ENCODE data around the gene PPARD.
A peak's percentile ranks its signal among the peaks of the same experiment; 100 is the strongest.
"Not testable (repeated sequence)": the region's sequence is repeated elsewhere in the genome, so short reads cannot be mapped to it uniquely, and the experiment has no call there.

PPARD gene

GRCh38 chr6:35435074-35435837 lies 92.9 kb downstream of the PPARD start:
- no peak for DNase-seq

- DNase-seq, result no peak
These were observed 93.9 kb downstream of the PPARD start for GRCh38 chr6:35436071-35436857.

GRCh38 chr6:35438378-35439065 lies 96.2 kb downstream of the PPARD start:
- DNase-seq, result not testable (repeated sequence)

GRCh38 chr6:35439308-35439707 lies 97.0 kb downstream of the PPARD start:
- no peak for DNase-seq

GRCh38 chr6:35441205-35441604 lies 98.8 kb downstream of the PPARD start:
- no peak for DNase-seq

GRCh38 chr6:35441642-35442041 lies 99.3 kb downstream of the PPARD start:
- no peak for DNase-seq

GRCh38 chr6:35442693-35443092 lies 100.3 kb downstream of the PPARD start:
- DNase-seq, result no peak

GRCh38 chr6:35443341-35444030 lies 101.1 kb downstream of the PPARD start:
- DNase-seq, result no peak

- no peak for DNase-seq
These were observed 103.3 kb downstream of the PPARD start for GRCh38 chr6:35445691-35446090.

- DNase-seq, result no peak
These were observed 105.8 kb downstream of the PPARD start for GRCh38 chr6:35448191-35448590.

GRCh38 chr6:35449287-35449881 lies 107.0 kb downstream of the PPARD start:
- peak in 18 of 56 donors; percentile 8 to 64 (median 27) for DNase-seq

GRCh38 chr6:35451354-35452182 lies 109.2 kb downstream of the PPARD start:
- peak in 2 of 56 donors; percentile 12 for DNase-seq

GRCh38 chr6:35452183-35453090 lies 110.1 kb downstream of the PPARD start, which contains the start of gene FANCE:
Gene FANCE, plus strand, starts transcription at chr6:35452338. Its CDS starts 208 bp downstream, at chr6:35452546.
- DNase-seq, result peak in 55 of 56 donors; percentile 50 to 95 (median 81)

GRCh38 chr6:35453236-35453635 lies 110.9 kb downstream of the PPARD start:
- no peak for DNase-seq

GRCh38 chr6:35454391-35455110 lies 112.2 kb downstream of the PPARD start:
- DNase-seq, result no peak

GRCh38 chr6:35457907-35458306 lies 115.5 kb downstream of the PPARD start:
- DNase-seq, result no peak

GRCh38 chr6:35461270-35461669 lies 118.9 kb downstream of the PPARD start:
- no peak for DNase-seq

- DNase-seq, result no peak
These were observed 120.9 kb downstream of the PPARD start for GRCh38 chr6:35463292-35463691.

Data from amygdala (tissue), 56 donors.